Stimulated activated CD4-positive, alpha-beta T cell treated with anti-CD3 and anti-CD28 coated beads, Interleukin-1b, Interleukin-23, amount 100 ng/mL, for 24 hours (primary cell): ENCODE data around the gene CYB5A.
"Not testable (repeated sequence)": the region's sequence is repeated elsewhere in the genome, so short reads cannot be mapped to it uniquely, and the experiment has no call there.

ENCODE experiments used
- DNase-seq, 4 experiments: peaks; one replicate each; pipeline ENCODE4 v3.0.0-alpha.2; 2020; ENCODE audit warnings: low read depth in 4 of 4, low spot score in 1 of 4

The CYB5A gene

GRCh38 chr18:74299162-74299561, 7.4 kb upstream of the CYB5A start:
- no peak for DNase-seq

- DNase-seq = no peak
These were observed 2.8 kb upstream of the CYB5A start for GRCh38 chr18:74294526-74294925.

- not testable (repeated sequence) for DNase-seq
These were observed 1.2 kb upstream of the CYB5A start for GRCh38 chr18:74292982-74293381.

GRCh38 chr18:74292541-74292858, 737 bp upstream of the CYB5A start:
- no peak for DNase-seq

GRCh38 chr18:74291472-74291770, 342 bp downstream of the CYB5A start:
- DNase-seq = no peak

GRCh38 chr18:74290794-74291471, 830 bp downstream of the CYB5A start:
- DNase-seq = no peak

- DNase-seq = no peak
These were observed 1.7 kb downstream of the CYB5A start for GRCh38 chr18:74290021-74290420.

GRCh38 chr18:74289137-74289536, 2.6 kb downstream of the CYB5A start:
- DNase-seq = no peak

- DNase-seq = no peak
These were observed 3.0 kb downstream of the CYB5A start for GRCh38 chr18:74288730-74289129.

- DNase-seq = no peak
These were observed 3.7 kb downstream of the CYB5A start for GRCh38 chr18:74288041-74288440.

GRCh38 chr18:74286856-74287255, 4.9 kb downstream of the CYB5A start:
- DNase-seq = no peak

- no peak for DNase-seq
These were observed 5.5 kb downstream of the CYB5A start for GRCh38 chr18:74286106-74286855.

GRCh38 chr18:74285583-74285982, 6.2 kb downstream of the CYB5A start:
- DNase-seq = not testable (repeated sequence)

GRCh38 chr18:74284980-74285355, 6.8 kb downstream of the CYB5A start:
- DNase-seq = no peak

- no peak for DNase-seq
These were observed 7.4 kb downstream of the CYB5A start for GRCh38 chr18:74284191-74284979.

GRCh38 chr18:74283646-74284045, 8.1 kb downstream of the CYB5A start:
- DNase-seq = no peak

- no peak for DNase-seq
These were observed 8.8 kb downstream of the CYB5A start for GRCh38 chr18:74282755-74283554.

GRCh38 chr18:74281980-74282754, 9.6 kb downstream of the CYB5A start:
- no peak for DNase-seq

GRCh38 chr18:74281011-74281979, 10.5 kb downstream of the CYB5A start:
- DNase-seq = no peak

GRCh38 chr18:74278983-74279382, 12.8 kb downstream of the CYB5A start:
- no peak for DNase-seq
